Hepatic stellate cell (primary cell): ENCODE measurements around the gene MAJIN.

Source experiments
- DNase-seq: peaks from one replicate; pipeline ENCODE4 v3.0.0; 2011; ENCODE audit warnings: low spot score

The MAJIN gene

DNA sequence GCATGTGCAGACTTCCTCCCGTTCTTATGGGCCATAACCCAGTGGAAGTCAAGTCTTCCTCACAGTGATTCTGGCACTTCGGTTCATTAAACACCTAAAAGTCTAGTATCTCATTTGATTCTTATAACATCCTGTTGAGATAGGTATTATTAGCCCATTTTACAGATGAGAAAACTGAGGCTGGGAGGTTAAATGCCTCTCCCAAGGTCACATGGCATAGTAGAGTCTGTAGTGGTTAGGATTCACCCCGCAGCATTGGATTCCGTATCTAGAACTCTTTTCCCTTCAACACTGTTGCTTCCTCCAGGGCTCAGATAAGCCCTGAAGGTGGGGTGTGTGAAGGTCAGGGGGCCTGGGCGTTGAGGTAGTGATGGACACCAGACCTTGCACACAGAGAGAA lies 39.6 kb downstream of the MAJIN start:
- DNase-seq = no peak

DNA sequence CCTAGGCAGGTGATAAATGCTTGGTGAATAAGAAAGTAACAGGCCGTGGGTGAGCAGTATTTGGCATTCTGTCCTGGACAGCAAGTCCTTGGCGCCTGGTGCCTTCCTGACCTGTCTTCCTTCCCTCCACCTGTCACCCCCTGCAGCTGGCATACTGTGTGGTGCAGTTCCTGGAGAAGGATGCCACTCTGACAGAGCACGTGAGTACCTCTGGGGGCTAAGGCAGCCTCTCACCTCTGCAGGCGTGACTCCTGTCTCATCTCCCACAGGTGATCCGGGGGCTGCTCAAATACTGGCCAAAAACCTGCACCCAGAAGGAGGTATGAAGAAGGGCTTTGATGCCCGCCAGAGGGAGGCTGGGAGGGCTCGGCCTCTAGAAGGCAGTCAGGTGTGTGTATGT lies 40.6 kb downstream of the MAJIN start:
- no peak for DNase-seq

DNA sequence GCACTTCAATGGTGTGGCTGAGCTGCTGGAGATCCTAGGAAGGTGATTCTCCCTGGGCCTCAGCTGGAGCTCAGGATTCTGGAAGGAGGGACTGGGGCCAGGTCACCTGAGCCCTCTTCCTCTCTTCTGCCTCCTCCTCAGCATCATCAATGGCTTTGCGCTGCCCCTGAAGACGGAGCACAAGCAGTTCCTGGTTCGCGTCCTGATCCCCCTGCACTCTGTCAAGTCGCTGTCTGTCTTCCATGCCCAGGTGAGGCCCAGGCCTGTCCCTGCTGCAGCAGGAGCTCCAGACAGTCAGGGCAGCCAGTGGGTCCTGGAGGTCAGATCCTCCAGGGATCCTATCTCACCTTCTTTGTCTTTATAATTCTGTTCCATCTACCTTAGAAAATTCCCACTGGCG lies 41.6 kb downstream of the MAJIN start:
- DNase-seq = no peak

GRCh38 chr11:64929625-64930024 lies 42.3 kb downstream of the MAJIN start:
- no peak for DNase-seq

DNA sequence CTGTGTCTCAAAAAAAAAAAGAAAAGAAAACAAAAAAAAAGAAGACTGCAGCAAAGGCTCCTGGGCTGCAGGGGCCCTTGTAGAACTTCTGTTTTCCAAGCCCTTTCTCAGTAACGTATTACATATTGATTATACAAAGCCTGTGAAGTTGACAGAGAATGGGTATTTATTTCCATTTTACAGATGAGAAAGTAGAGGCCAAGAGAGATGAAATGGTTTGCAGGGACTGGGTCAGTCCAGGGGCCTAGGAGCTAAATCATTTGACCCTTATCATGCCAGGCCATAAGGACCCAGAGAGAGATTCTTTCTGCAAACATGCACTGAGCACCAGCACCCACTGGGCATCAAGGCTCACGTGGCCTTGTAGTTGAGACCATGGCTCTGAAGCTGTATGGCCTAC lies 43.0 kb downstream of the MAJIN start:
- DNase-seq = no peak

GRCh38 chr11:64926689-64927088 lies 45.2 kb downstream of the MAJIN start:
- no peak for DNase-seq

DNA sequence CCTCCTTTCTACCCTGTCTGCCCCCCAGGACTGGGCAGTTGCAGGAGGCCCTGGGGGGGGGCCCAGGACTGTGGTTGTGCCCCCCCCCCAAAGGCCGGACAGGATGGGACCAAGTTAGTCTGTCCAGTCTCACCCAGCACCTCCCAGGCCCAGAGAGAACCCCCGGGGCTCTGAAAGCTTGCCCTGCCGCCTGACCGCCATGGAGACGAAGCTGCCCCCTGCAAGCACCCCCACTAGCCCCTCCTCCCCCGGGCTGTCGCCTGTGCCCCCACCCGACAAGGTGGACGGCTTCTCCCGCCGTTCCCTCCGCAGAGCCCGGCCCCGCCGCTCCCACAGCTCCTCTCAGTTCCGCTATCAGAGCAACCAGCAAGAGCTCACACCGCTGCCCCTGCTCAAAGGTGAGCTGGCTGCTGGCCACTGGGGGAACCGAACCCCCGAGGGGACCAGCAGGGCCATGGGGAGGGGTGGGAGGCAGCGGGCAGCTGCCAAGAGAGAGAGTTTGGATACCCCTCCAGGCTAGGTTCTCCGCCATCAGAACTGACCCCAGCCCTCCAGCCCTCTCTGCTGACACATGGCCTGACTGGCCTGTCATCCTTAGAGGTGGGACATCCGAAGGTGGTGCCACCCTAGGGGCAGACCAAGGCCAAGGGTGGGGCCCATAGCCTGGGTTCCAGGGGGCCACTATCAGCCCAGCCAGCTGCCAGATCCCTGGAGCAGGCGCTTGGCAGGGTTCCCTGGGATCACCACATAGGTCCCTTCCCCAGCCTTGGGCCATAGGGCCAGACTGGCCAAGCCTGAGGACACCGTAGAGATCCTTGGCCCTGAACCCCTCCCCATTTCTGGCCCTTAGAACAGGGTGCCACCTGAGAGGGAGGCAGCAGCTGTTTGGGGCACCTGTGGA lies 46.1 kb downstream of the MAJIN start:
- no peak for DNase-seq

GRCh38 chr11:64924910-64925284 lies 47.0 kb downstream of the MAJIN start:
- DNase-seq = peak; percentile 68

DNA sequence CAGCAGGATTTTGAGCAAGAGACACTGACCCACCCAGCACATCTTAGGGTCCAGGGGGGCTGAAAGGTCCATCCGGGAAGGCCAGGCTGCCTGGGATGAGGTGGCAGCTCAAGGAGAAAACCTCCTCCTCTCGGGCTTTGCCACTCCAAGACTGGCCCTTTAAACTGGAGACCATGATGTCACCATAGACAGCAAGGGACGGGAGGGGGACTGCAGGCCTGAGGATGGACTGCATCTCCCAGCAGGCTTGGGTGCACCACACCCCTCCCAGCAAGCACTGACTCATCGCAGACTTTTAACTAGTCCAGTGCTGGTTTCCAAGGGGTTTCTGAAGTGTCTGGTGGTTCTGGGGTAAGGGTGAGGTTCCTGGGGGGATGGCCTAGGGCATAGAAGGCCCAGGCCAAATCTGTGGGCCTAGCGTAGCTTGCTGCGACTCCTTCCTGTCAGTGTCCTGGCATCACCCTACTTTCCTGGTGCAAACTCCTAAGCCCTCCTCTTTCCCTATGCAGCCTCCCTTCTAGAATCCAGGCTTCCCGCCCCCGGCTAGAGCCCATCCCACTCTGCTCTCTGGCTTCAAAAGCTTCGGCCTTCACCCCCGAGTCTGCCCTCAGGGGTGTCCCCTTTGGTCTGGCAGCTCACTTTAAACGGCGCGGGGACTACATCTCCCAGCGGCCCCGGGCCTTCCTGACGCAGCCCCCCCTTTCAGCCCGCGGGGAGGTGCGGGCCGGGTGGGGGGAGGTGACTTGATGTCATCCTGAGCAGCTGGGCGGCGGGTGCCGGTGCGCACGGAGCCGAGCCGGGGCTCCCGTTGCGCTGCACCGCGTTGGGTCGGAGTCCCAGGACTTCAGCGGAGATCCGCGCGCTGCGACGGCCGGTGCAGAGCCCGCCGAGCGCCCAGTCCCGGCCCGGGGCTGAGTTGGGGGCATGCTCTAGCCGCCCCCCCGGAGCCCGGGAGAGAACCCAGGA lies 47.7 kb downstream of the MAJIN start, which contains the start of gene PPP2R5B:
Gene PPP2R5B, plus strand, starts transcription at position 746 of the 966 bp plus-strand sequence. CDS start 1,046 bp downstream, outside the sequence.
- DNase-seq = peak; percentile 99

DNA sequence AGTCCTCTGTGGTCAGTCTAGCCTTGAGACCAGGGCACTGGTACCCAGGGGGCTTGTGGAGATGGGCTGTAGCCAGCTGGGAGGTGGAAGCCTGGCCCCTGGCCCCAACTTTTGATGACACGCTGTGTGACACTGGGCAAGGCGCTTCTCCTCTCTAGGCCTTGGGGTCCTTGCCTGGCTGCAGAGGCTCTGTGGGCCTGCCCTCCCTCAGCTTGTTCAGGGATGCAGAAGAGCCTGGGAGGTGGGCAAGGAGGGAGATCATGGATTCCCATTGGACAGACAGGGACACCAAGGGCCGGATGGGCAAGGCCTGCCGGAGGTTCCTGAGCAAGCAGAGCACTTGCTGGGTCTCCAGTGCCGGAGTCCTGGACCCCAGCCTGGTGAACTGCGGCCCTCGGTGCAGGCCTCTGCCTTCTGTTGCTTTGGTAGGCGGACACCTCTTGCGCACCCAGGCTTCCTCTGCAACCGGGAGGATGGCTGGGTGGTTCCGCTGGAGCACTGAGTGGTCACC lies 48.7 kb downstream of the MAJIN start:
- no peak for DNase-seq

- no peak for DNase-seq
These were observed 50.5 kb downstream of the MAJIN start for GRCh38 chr11:64921384-64921783.

DNA sequence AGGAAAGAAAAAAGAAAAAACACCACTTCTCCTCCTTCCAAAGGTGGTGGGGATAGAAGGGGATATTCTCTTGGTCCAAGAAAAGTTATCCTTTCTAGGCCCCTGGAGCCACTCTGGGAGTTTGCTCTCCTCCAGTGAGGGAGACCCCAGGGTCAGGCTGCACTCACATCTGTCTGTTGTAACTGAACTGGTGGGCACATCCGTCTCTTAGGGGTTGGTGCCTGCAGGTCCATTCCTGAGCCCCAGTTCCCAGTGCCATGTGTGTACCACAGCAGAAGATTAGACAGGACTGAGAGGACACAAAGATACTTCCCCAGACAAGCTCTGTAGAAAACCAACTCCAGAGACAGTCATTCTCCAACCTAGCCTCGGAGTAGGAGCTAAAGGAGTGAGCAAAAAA lies 51.8 kb downstream of the MAJIN start:
- no peak for DNase-seq

- DNase-seq = no peak
These were observed 52.3 kb downstream of the MAJIN start for GRCh38 chr11:64919627-64920026.

- DNase-seq = peak; percentile 34
These were observed 53.9 kb downstream of the MAJIN start for GRCh38 chr11:64918017-64918416.

DNA sequence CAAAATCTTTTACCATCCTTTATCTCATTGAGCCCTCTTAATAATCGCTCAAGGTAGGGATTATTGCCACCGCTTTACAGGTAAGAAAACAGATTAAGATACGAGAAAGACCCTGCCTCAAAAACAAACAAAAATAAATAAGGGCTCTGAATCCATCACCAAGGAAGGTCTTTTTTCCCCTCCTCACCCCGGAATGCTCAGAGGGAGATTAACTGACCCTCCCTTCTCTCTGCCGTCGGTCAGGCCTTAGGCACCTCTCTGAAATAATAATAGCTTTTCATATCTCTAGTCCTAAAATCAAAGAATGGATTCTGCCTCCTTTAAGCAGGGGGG lies 54.3 kb downstream of the MAJIN start:
- no peak for DNase-seq

DNA sequence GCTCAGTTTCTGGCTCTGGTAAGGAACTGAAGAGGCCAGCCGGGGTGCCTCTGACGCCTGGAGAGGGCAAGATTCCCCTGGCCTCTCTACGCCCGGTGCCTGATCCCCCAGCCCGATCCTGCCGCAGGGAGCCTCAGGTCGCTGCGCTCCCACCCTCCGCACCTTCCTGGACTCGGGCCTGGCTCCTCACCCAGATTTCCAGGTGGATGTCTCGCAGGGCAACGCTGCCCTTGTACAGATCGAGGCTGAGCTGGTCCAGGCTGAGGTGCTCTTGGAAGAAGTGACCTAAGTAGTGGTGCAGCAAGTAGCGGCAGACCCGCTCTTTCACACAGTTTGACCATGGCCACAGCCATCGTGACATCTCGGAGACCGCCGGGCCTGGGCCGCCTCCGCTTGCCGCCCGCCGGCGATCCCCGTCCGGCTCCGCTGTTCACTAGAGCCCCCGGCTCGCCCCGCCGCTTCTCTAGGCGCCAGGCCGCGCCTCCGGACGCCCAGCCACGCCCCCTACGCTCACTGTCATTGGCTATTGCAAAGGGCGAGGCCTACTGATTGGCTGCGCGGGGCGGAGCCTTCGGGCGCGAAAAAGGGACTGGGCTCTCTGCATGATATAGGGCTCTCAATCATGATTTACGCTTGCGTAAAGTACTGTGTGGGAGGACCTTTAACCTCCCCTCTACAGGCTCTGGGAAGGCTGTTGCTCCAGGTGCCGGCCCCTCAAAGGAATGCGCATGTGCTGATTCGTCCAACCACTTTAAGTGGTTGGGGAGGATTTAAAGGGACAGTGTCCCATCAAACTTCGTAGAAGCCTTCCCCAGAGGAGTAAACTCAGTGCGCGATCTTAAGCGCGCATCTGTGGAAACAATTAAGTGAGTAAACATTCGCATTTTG lies 54.9 kb downstream of the MAJIN start, which contains the start of gene ATG2A:
Gene ATG2A, minus strand, starts transcription at position 435 of the 888 bp plus-strand sequence. Its CDS starts 74 bp downstream, at position 361.
- peak; percentile 99 for DNase-seq

DNA sequence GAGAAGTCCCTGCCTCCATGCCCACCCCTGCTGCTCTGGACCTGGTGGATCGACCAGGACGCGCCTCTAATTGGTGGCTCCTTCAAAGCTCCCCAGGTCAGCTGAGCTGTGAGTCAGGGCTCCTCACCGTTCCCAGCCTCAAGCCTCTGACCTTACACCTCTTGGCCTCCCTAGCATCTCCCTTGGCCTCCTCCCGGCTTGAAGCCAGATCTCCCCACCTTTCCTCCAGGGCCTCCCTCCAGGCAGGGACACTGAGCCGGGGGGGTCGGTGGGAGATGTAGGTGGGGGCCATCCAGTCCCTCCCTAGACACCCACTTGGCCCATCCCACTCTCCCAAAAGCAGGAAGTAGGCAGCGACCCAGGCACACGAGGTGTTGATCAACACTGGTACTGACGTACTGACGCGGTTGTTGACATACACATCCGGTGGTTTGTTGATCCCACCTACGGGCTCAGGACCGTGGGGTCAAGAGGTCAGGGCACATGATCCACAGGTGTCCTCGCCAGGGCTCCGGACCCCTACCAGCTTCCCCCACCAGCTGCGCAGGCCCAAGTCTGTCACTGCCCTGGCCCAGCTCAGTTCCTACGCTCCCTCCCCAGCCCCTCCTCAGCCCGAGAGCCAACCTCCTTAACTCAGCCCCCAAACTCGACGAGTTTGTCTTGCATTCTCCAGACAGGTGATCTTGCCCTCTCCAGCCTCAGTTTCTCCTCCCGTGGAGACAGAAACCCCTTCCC lies 55.7 kb downstream of the MAJIN start:
- DNase-seq = peak; percentile 61

- DNase-seq = no peak
These were observed 56.5 kb downstream of the MAJIN start for GRCh38 chr11:64915376-64915887.

DNA sequence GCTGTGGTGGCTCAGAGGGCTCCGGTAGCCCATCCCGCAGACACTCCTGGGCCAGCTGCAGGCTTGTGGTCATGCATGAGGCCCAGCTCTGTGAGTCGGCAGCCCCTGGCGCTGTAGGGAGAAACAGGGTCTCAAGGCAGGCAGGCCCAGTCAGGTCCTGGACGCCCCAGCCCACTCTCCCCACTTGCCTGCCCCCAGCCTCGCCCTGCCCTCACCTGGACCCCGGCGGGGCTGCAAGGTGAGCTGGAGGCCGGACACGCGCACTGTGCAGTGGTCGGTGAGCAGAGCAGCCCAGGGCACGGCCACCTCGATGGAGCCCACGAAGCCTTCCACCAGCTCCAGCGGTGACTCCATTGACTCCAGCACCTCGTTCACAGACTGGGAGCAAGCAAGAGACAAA lies 57.8 kb downstream of the MAJIN start:
- DNase-seq = no peak

DNA sequence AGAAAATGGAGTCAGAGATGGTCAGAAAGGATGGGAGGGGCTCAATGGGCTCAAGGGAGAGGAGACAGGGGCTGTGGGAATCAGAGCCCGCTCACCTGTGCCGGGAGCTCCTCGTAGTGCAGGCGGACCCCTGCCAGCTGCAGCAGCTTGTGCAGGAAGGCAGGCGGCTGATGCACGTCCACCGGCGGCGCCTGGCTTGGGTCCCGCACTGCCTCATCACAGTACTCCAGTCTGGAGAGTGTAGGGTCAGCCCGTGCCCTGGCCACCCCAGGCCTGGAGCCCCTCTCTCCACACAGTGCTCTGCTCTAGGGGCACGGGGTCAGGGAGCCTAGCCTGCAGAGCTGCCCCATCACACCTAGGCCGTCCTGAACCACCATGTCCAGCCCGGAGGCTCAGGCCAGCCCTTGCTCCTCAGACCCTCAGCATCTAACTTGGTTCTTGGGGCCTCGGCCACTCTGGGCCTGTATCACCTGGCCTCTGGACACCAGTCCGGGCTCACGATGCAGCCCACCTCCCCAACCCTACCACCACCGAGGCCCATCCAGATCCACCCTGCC lies 58.7 kb downstream of the MAJIN start:
- DNase-seq = no peak
